GM19395 (cell line): ENCODE results near the gene COA8.

ENCODE experiments used
- ATAC-seq: cut with Tn5 transposase; IDR thresholded peaks from one replicate; pipeline ENCODE4 v1.9.1; 2021; ENCODE audit warnings: mild to moderate bottlenecking, moderate library complexity; ENCODE audit not compliant: unreplicated experiment

The COA8 gene

GRCh38 chr14:103619057-103619456 is 56.3 kb downstream of the COA8 start:
- ATAC-seq: no peak

DNA sequence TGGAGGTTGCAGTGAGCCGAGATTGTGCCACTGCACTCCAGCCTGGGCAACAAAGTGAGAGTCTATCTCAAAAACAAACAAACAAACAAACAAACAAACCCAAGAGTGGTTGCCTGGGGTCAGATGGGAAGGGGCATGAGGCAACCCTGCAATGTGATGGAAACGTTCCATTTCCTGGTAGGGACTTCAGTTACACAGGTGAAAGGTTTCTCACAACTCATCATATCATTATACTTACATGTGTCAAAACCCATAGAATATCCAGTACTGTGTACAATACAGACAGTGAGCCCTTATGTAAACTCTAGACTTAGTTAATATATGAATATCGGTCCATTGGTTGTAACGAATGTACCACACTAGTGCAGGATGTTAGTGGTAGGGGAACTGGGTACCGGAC is 59.1 kb downstream of the COA8 start:
- ATAC-seq: no peak

DNA sequence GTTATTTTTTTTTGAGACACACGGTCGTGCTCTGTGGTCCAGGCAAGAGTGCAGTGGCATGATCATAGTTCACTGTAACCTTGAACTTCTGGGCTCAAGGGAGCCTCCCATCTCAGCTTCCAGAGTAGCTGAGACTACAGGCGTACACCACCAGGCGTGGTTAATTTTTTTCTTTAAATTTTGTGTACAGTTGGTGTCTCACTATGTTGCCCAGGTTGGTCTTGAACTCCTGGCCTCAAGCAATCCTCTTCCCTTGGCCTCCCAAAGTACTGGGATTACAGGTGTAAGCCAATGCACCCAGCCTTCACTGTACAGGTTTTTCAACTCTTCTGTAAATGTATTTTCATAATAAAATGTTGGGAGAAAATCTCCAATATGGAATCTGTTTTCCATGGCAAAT is 60.5 kb downstream of the COA8 start:
- no peak for ATAC-seq

- no peak for ATAC-seq
Observed at GRCh38 chr14:103623883-103624482, 61.2 kb downstream of the COA8 start.

DNA sequence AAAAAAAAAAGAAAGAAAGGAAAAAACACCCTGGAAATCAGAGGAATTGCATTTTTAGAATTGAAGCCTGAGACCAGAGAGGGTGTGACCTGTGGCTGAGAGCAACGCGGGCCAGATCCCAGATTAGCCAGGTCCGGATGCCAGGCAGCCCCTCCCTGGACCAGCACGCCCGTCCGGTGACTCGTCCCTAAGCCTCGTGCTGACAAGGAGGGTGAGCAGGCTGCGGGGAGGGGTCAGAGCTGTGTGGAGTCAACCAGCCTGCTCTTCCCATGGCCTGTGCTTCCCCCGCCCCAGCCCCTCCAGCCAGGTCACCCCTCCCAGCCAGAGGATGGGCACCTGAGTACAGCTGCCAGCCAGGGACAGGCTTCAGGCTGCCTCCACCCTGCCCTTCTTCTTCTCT is 62.1 kb downstream of the COA8 start:
- no peak for ATAC-seq

DNA sequence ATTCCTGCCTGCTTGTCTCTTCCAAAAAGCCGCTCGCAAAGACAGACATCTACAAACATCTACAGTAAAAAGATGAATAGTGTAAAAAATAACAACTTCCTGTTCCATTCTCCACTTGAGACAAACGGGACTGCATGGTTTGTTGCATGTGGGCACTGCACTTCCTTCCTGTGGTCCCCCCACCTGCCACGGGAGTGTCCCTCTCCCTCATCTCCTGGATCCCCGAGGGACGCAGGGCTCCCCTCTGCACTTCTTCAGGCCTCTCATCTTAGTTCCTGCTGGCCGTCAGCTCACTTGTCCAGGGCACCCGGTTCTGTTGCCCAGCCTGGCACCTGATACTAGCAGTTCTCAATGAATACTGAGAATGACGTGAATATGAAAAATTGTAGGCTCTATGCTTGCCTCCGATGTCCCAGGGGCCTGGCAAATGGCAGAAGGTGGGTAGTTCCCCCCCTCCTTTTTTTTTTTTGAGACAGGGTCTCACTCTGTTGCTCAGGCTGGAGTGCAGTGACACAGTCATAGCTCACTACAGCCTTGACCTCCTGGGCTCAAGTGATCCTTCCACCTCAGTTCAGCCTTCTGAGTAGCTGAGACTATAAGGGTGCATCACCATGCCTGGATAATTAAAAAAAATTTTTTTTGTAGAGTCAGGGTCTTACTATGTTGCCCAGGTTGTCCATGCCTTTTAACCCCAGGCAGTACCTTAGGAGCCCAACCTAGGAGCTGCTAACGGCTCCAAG is 62.8 kb downstream of the COA8 start:
- ATAC-seq: no peak

DNA sequence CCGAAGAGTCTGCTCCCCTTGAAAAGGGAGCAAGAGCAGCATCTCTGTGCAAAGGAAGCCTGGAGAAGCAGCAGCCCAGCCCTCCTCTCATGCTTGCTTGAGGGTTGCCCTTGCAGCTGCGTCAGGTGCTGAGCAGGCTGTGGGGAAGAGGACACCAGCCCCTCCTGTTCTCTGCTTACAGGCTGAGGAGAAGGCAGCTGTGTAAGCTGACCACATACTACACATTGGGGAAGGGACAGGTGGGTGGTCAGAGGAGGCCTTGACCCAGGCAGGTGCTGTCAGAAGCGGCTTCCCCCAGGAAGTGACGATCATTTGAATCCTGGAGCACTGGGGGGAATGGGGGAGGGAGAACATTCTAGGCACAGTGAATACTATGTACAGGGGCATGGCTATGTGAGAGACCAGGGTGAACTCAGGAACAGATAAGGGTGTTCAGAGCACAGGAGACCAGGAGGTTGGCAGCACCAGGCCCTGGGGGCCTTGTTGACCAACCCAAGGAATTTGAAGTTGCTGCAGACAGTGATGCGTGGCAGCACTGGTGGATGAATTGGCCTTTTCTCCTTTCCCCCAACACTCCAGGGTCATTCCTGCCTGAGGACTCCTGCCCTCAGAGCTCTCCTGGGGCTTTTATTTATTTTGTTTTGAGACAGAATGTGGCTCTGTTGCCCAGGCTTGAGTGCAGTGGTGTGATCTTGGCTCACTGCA is 63.5 kb downstream of the COA8 start:
- ATAC-seq: no peak

GRCh38 chr14:103627073-103628025 is 64.6 kb downstream of the COA8 start:
- ATAC-seq: no peak

DNA sequence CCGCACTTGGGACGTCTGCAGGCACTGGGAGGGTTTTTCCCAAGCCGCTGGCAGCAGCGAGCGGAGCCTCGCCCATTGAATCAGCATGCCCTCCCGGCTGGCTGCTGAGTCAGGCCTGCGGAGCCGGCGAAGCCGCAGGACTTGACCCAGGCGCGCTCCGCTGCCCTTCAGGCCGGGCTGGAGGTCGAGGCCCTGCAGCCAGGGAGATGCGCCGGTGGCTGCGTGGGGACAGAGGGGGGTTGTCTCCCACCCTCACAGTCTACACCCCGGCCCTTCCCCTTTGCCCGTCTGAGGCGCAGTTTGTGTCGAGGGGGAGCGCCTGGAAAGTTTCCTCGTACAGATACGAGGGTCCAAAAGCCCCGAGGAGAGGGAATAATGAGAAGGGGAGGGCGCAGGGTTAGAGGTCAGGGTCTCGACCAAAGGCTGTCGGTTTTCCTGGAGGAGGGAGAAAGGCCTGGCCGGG is 65.5 kb downstream of the COA8 start:
- ATAC-seq: no peak

DNA sequence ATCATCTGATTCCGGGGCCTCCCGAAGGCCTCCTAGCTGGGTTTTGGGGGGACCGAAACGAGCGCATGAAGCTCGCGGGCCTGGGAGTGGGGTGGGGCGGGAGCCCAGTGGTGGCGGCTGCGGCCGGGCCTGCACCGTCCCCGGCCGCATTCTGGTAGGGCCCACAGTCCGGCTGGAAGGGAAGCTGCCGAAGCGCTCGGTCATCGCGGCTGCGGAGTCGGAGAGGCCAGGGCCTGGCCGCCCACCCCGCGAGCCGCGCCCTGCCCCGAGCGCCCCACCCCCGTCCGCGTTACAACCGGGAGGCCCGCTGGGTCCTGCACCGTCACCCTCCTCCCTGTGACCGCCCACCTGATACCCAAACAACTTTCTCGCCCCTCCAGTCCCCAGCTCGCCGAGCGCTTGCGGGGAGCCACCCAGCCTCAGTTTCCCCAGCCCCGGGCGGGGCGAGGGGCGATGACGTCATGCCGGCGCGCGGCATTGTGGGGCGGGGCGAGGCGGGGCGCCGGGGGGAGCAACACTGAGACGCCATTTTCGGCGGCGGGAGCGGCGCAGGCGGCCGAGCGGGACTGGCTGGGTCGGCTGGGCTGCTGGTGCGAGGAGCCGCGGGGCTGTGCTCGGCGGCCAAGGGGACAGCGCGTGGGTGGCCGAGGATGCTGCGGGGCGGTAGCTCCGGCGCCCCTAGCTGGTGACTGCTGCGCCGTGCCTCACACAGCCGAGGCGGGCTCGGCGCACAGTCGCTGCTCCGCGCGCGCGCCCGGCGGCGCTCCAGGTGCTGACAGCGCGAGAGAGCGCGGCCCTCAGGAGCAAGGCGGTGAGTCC is 66.1 kb downstream of the COA8 start, which contains the start of gene KLC1:
KLC1 (plus strand) TSS at position 528 of the 819 bp plus-strand sequence. CDS start 25,354 bp downstream, outside the sequence.
- ATAC-seq: peak; percentile 65

GRCh38 chr14:103629503-103630121 is 66.9 kb downstream of the COA8 start:
- peak; percentile 25 for ATAC-seq

GRCh38 chr14:103630364-103631108 is 67.8 kb downstream of the COA8 start:
- no peak for ATAC-seq

GRCh38 chr14:103633391-103633790 is 70.6 kb downstream of the COA8 start:
- ATAC-seq: no peak

- ATAC-seq: no peak
Observed at GRCh38 chr14:103634156-103634555, 71.4 kb downstream of the COA8 start.

- no peak for ATAC-seq
Observed at GRCh38 chr14:103638594-103638993, 75.8 kb downstream of the COA8 start.
